Measurements from ENCODE around the gene FSIP1.
A peak's percentile ranks its signal among the peaks of the same experiment; 100 is the strongest.

Gene FSIP1

GRCh38 chr15:39672184-39672583 is 110.5 kb downstream of the FSIP1 start:
- DNase-seq = no peak

- no peak for DNase-seq
Observed at GRCh38 chr15:39670687-39671086, 112.0 kb downstream of the FSIP1 start.

DNA sequence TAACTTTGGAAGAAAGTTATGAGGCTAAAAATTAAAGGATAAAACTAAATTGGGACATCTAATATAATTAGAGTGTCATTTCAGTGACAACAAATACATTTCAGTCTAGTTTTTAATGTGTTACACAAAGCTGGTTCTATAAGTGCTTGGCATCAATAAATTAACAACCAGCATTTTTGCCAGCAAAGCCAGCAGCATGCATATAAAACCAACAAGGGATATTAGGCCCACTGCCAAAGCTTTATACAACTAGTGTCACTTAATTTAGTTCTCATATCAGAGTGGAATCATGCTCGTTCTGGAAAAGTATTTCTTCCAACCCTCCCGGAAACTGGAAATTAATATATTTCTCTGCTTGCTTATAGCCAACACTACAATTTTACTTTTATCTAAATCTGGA is 113.0 kb downstream of the FSIP1 start:
- DNase-seq = no peak

GRCh38 chr15:39669241-39669640 is 113.4 kb downstream of the FSIP1 start:
- DNase-seq = no peak

- no peak for DNase-seq
Observed at GRCh38 chr15:39668457-39668856, 114.2 kb downstream of the FSIP1 start.

DNA sequence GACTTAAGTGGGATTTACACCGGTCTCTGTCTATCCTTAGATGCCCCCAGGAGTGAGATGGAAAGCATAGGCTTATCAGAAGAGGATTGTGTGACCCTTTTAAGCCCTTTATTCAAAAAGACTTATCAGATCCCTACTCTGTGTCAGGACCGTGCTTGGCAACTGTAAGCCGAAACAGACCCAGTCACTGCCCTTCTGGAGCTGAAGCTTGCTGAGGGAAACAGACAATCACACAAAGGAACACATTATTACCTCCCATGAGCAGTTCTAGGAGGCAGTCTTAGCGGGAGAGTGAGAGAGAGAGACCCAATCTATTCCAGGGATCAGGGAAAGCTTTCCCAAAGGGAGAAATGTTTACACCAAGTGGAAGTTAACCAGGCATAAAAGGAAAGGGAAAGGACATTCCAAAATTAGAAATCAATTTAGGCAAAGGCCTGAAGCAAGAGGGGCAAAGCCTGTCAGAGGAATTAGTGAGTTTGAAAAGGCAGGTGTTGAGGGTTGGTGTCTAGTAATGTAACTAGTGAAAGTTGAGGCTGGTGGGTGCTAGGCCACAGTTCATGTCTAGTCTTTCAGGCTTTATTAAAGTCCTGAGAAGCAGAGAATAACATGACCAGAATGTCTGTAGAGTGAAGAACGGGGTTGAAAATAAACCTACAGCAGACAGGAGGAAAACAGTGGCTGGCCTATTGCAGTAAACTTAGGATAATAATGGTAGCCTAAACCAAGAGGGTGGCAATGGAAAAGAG is 115.1 kb downstream of the FSIP1 start:
- no peak for DNase-seq

GRCh38 chr15:39666677-39667076 is 116.0 kb downstream of the FSIP1 start:
- no peak for DNase-seq

DNA sequence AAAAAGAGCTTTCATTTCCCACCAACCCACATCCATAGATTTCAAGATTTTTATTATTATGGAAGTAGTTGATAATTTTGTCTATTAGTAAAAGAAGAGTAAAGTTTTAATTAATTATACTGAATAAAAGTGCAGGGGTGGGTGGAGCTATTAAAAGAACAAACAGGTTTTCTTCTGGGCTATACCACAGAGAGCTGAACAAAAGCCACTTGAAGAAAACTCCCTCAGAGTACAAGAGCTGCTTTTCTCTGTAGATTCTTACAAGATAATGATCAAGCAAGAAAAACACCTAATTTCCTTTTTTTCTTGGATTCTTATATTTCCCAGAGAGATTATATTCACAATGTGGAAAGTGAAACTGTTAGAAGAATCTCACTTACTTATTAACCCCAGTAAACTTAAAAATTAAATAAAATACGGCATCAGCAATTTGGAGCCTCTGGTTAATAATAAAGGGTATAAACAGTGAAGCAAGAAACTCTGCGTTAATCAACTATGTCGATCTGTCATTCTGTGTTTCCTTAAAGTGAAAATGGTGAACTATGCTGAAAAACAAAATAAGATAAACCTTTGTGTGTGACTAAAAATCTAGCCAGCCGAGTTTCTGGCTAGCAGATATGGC is 116.9 kb downstream of the FSIP1 start:
- DNase-seq = peak; percentile 28

- no peak for DNase-seq
Observed at GRCh38 chr15:39663704-39664250, 118.9 kb downstream of the FSIP1 start.

- no peak for DNase-seq
Observed at GRCh38 chr15:39661776-39662175, 120.9 kb downstream of the FSIP1 start.

- DNase-seq = no peak
Observed at GRCh38 chr15:39658740-39659139, 123.9 kb downstream of the FSIP1 start.

DNA sequence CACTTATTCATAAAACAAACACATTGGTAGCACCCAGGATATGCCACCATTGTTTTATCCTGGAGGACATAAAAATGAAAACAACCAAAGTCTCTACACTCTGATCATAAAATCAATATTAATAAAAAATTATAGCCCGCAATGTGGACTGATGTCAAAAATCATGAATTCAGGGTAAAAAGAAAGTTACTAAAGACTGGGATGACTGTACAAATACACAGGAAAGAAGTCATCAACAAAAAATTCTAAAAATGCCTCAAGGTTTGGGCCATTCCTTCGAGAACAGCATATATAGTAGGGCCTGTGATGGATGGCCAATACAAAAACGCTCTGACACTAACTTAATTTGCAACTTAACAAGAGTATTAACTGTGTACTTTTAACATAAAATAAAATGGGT is 125.0 kb downstream of the FSIP1 start:
- no peak for DNase-seq

- no peak for DNase-seq
Observed at GRCh38 chr15:39657181-39657580, 125.5 kb downstream of the FSIP1 start.

GRCh38 chr15:39654304-39654703 is 128.3 kb downstream of the FSIP1 start:
- DNase-seq = no peak

- no peak for DNase-seq
Observed at GRCh38 chr15:39651881-39652280, 130.8 kb downstream of the FSIP1 start.

- no peak for DNase-seq
Observed at GRCh38 chr15:39651295-39651694, 131.3 kb downstream of the FSIP1 start.

DNA sequence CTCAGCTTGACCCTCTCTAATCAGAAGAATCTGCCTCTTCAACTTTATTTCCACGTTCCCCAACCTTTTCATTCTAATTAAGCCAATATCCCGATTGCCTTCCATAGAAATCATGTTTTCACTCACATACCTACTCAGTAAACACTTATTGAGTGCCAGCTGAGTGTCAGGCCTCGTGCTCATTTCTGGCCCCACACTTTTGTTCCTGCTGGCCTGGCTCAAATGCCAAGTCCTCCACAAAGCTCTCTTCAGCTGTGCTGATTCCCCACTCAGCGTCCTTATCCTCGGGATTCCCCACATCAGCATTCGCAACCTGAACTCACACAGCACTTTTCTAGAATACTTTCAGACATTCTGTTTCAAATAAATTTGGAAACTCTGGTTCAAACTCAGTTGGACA is 132.9 kb downstream of the FSIP1 start:
- no peak for DNase-seq

DNA sequence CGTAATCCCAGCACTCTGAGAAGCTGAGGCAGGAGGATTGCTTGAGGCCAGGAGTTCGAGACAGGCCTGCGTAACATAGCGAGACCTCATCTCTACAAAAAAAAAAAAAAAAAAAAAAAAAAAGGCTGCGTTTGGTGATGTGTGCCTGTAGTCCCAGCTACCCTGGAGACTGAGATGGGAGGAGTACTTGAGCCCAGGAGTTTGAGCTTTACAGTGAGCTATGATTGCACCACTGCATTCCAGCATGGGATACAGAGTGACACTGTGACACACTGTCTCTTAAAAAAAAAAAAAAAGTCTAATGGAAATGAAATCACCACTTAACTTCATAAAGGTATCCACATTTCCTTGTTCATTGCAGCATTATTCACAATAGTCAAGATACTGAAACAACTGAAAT is 136.2 kb downstream of the FSIP1 start:
- DNase-seq = no peak

DNA sequence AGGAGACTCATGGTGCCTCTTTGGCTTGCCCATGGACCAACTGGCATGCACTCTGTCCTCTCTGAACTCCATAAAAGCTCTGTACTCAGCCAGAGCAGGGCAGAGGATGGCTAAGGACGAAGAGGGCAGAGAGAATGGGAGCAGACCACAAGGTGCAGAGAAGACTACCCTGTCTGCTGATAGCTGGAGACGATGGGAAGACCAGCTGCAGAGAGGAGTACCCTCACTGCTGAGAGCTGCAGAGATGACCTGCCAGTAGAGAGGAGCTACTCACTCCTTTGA is 136.7 kb downstream of the FSIP1 start:
- DNase-seq = no peak

DNA sequence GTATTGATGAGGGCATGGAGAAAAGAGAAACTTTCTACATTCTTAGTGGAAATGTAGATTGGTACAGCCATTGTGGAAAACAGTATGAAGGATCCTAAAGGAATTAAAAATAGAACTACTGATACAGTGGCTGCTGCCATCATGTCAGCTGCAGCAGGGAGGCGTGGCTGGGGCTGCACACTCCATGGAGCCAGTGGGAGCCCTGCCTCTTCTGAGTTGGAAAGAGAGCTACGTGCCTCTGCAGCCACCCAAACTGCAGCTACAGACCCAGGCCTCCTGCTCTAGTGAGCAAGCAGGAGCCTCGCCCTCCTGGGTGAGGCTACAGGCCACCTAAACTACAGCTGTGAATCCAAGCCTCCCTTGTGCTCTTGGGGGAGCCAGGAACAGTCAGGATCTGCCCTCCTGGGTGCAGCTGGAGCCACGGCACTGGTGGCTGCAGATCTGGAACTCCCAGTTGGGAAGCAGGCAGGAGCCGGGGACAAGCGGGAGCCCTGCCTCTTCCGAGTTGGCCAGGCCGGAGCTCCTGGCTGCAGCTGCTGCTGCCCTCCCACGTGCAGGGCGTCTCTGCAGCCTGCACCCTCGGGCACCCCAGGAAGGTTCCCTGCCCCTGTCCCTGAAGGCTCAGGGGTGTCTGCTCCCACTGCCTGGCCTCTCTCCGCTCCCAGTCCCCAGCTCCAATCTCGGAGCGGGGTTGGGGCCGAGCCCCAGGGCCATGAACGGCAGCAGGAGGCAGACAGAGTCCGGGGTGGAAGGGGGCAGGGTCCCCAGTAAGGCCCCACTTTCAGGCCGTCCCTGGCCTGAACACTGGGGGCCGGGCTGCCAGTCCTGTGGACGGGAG is 137.3 kb downstream of the FSIP1 start:
- DNase-seq = no peak

DNA sequence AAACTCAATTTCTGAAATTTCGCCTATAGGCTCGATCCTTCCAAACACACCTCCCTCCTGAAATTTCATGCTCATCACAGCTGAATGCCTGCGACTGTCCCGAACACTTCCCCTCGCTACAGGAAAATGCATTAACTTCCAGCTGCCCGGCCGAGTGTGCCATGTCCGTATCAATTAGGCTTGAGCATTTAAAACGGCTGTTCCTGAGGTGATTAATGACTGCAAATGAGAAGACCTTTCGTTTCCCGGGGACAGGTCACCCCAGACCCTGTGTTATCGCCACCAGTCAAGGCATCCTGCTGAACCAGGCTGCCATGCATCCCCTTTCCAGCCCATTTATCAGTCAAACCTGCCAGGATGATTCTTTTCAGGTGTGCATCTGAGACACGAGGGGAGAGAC is 138.5 kb downstream of the FSIP1 start:
- DNase-seq = no peak

GRCh38 chr15:39643727-39644126 is 138.9 kb downstream of the FSIP1 start:
- DNase-seq = no peak

GRCh38 chr15:39642011-39642640 is 140.5 kb downstream of the FSIP1 start:
- no peak for DNase-seq
